IMR-90 (cell line): ENCODE data around the gene SYNGR3. TPM values are rescaled to one million over a fixed set of nuclear protein-coding genes. Genes with fewer than 3 reads are reported as not detected.

Source experiments
- ATAC-seq: fragments of 200-7000 bp; cut with Tn5 transposase; 2 replicates; pipeline ENCODE4 v1.9.1; 2020; ENCODE audit warnings: low read depth, mild to moderate bottlenecking, moderate library complexity
- BruUV-seq: library from RNA; stranded (reverse); fragments of 400-500 nt; replicated peaks from 2 replicates; lab custom pipeline; 2021; lab: Mats Ljungman, UMichigan
- CTCF ChIA-PET: fragments of 300-600 bp; formaldehyde crosslinking; extraction: SDS; loops from one replicate; lab custom pipeline; 2021; ENCODE audit warnings: antibody characterized with exemption; lab: Yijun Ruan, JAX
- POLR2A ChIA-PET: fragments of 300-600 bp; sonication (Branson Sonifier 250); formaldehyde crosslinking; loops from one replicate; lab custom pipeline; 2022; ENCODE audit warnings: antibody characterized with exemption; ENCODE audit not compliant: unreplicated experiment; lab: Charles Lee
- DNase-seq: peaks from one replicate; pipeline ENCODE4 v3.0.0; 2013
- H2AFZ ChIP-seq: replicated peaks from 2 replicates; pipeline ENCODE3; 2013; ENCODE audit warnings: low read length, mild to moderate bottlenecking; ENCODE audit not compliant: poor library complexity
- H2AK5ac ChIP-seq: 2 replicates; pipeline ENCODE4 v1.6.1; 2013; ENCODE audit warnings: low read depth, low read length, inconsistent platforms
- H2AK9ac ChIP-seq: replicated peaks from 2 replicates; pipeline ENCODE3; 2013; ENCODE audit warnings: mild to moderate bottlenecking, low read depth, low read length, moderate library complexity; ENCODE audit not compliant: poor library complexity
- H2BK120ac ChIP-seq: 2 replicates; pipeline ENCODE4 v1.6.1; 2013; ENCODE audit warnings: low read depth, low read length, inconsistent platforms
- H2BK15ac ChIP-seq: 3 replicates; pipeline ENCODE4 v1.6.1; 2013; ENCODE audit warnings: low read depth, low read length, inconsistent platforms
- H2BK20ac ChIP-seq: 2 replicates; pipeline ENCODE4 v1.6.1; 2013; ENCODE audit warnings: low read depth, mild to moderate bottlenecking, inconsistent platforms, low read length, moderate library complexity
- H2BK5ac ChIP-seq: 2 replicates; pipeline ENCODE4 v1.6.1; 2013; ENCODE audit warnings: mild to moderate bottlenecking, low read depth, low read length, inconsistent platforms; ENCODE audit not compliant: poor library complexity, severe bottlenecking
- H3K14ac ChIP-seq: replicated peaks from 2 replicates; pipeline ENCODE4 v1.6.1; 2013; ENCODE audit warnings: low read depth, low read length, inconsistent platforms
- H3K18ac ChIP-seq: 2 replicates; pipeline ENCODE4 v1.6.1; 2013; ENCODE audit warnings: low read depth, low read length, control low read depth
- H3K23ac ChIP-seq: 2 replicates; pipeline ENCODE4 v1.6.1; 2013; ENCODE audit warnings: low read depth, low read length, inconsistent platforms
- H3K27ac ChIP-seq: 2 replicates; pipeline ENCODE4 v1.5.1; 2013; ENCODE audit warnings: mild to moderate bottlenecking, control low read depth, low read length; ENCODE audit not compliant: insufficient read depth
- H3K27me3 ChIP-seq: 2 replicates; pipeline ENCODE4 v1.6.1; 2013; ENCODE audit warnings: low read length; ENCODE audit not compliant: control insufficient read depth, insufficient read depth
- H3K36me3 ChIP-seq: 2 replicates; pipeline ENCODE4 v1.6.1; 2013; ENCODE audit warnings: low read length, mixed read lengths; ENCODE audit not compliant: control insufficient read depth, insufficient read depth
- H3K4ac ChIP-seq: 2 replicates; pipeline ENCODE4 v1.6.1; 2013; ENCODE audit warnings: low read depth, low read length, inconsistent platforms
- H3K4me1 ChIP-seq: 2 replicates; pipeline ENCODE4 v1.6.1; 2013; ENCODE audit warnings: low read length, mixed read lengths; ENCODE audit not compliant: control insufficient read depth, insufficient read depth
- H3K4me2 ChIP-seq: 2 replicates; pipeline ENCODE4 v1.6.1; 2013; ENCODE audit warnings: low read depth, mild to moderate bottlenecking, control low read depth, low read length, moderate library complexity
- H3K4me3 ChIP-seq: 2 replicates; pipeline ENCODE4 v1.5.1; 2013; ENCODE audit warnings: low read depth, mild to moderate bottlenecking, control low read depth, low read length, moderate library complexity; ENCODE audit not compliant: insufficient read depth
- H3K56ac ChIP-seq: 2 replicates; pipeline ENCODE4 v1.6.1; 2013; ENCODE audit warnings: low read length, inconsistent platforms; ENCODE audit not compliant: insufficient read depth; ENCODE audit errors: extremely low read depth
- H3K79me1 ChIP-seq, 2 experiments: 2 replicates each; pipeline ENCODE4 v1.6.1; 2013; ENCODE audit warnings: low read length in 2 of 2, inconsistent platforms in 1 of 2, low read depth in 1 of 2
- H3K9ac ChIP-seq: 2 replicates; pipeline ENCODE4 v1.6.1; 2013; ENCODE audit warnings: low read depth, low read length, control low read depth
- H3K9me1 ChIP-seq: 2 replicates; pipeline ENCODE4 v1.6.1; 2013; ENCODE audit warnings: low read length, inconsistent platforms; ENCODE audit not compliant: insufficient read depth
- H3K9me3 ChIP-seq: 2 replicates; pipeline ENCODE4 v1.6.1; 2013; ENCODE audit warnings: low read length; ENCODE audit not compliant: control insufficient read depth, insufficient read depth
- H4K20me1 ChIP-seq: 2 replicates; pipeline ENCODE4 v1.6.1; 2013; ENCODE audit warnings: low read length, inconsistent platforms; ENCODE audit not compliant: insufficient read depth
- H4K5ac ChIP-seq: 2 replicates; pipeline ENCODE4 v1.6.1; 2013; ENCODE audit warnings: mild to moderate bottlenecking, low read depth, low read length, control low read depth
- H4K8ac ChIP-seq, 2 experiments: 2 replicates each; pipeline ENCODE4 v1.6.1; 2013; ENCODE audit warnings: low read depth in 2 of 2, low read length in 2 of 2, control low read depth in 1 of 2, inconsistent platforms in 1 of 2
- H4K91ac ChIP-seq: 2 replicates; pipeline ENCODE4 v1.6.1; 2013; ENCODE audit warnings: low read depth, low read length, inconsistent platforms; ENCODE audit not compliant: insufficient read depth
- BHLHE40 ChIP-seq: fragments of 150-350 bp; IDR thresholded peaks from 2 replicates; pipeline ENCODE4 v1.6.1; 2016; ENCODE audit warnings: mild to moderate bottlenecking, low read depth, low read length
- MAFK ChIP-seq: IDR thresholded peaks from 2 replicates; pipeline ENCODE4 v1.6.1; 2012; ENCODE audit warnings: low read depth, low read length, improper control_type of control experiment
- MAZ ChIP-seq: IDR thresholded peaks from 2 replicates; pipeline ENCODE4 v1.6.1; 2012; ENCODE audit warnings: low read depth, mild to moderate bottlenecking, low read length, improper control_type of control experiment, moderate library complexity, borderline replicate concordance
- NFE2L2 ChIP-seq: fragments of 150-350 bp; IDR thresholded peaks from 2 replicates; pipeline ENCODE4 v1.6.1; 2016; ENCODE audit warnings: low read depth, mild to moderate bottlenecking, low read length
- POLR2A ChIP-seq: IDR thresholded peaks from 2 replicates; pipeline ENCODE4 v1.6.1; 2012; ENCODE audit warnings: mild to moderate bottlenecking, low read depth, low read length
- RAD21 ChIP-seq: IDR thresholded peaks from 2 replicates; pipeline ENCODE4 v1.6.1; 2012; ENCODE audit warnings: low read length, improper control_type of control experiment
- RCOR1 ChIP-seq: IDR thresholded peaks from 2 replicates; pipeline ENCODE4 v1.6.1; 2012; ENCODE audit warnings: mild to moderate bottlenecking, low read length, improper control_type of control experiment; ENCODE audit not compliant: insufficient replicate concordance
- SMC3 ChIP-seq: fragments of 150-350 bp; IDR thresholded peaks from 2 replicates; pipeline ENCODE4 v1.6.1; 2016; ENCODE audit warnings: low read depth, mild to moderate bottlenecking, antibody characterized with exemption, low read length, moderate library complexity
- WGBS, 2 experiments: methylation state at CpG; one replicate each; pipeline versions ENCODE4 v1.1.5 to v1.1.7; 2013; ENCODE audit warnings: missing lambda C conversion rate in 2 of 2; ENCODE audit not compliant: insufficient read length in 1 of 2; ENCODE audit errors: extremely low coverage in 2 of 2; 5-methylcytosine and 5-hydroxymethylcytosine counted together
- dilution Hi-C: fragments of 300-500 bp; cut with HindIII; formaldehyde crosslinking; loops from one replicate; pipeline ENCODE4 v1.14.3; 2018; ENCODE audit warnings: low sequenced_read_pairs; ENCODE audit not compliant: unreplicated experiment
- in situ Hi-C: fragments of 300-500 bp; cut with MboI; formaldehyde crosslinking; loops from 3 replicates; pipeline ENCODE4 v1.14.3; 2019; ENCODE audit warnings: low sequenced_read_pairs, inconsistent platforms, mixed read lengths
- intact Hi-C: fragments of 100-400 bp; cut with micrococcal nuclease; formaldehyde crosslinking; loops from 2 replicates; pipeline ENCODE4 v1.10.0; 2022
- polyA plus RNA-seq, 3 experiments: library from polyadenylated mRNA; depleted of rRNA; stranded (reverse); fragments of >200 nt; gene quantifications; 2 replicates each; pipeline ENCODE4 v1.2.3, GENCODE V29; 2012; ENCODE audit warnings: low replicate concordance in 1 of 3
- total RNA-seq: library from RNA; depleted of rRNA; stranded (reverse); fragments of >200 nt; gene quantifications from 2 replicates; pipeline ENCODE4 v1.2.3, GENCODE V29; 2012
- TF ChIP-seq, protein P1 (sequence below): fragments of 150-350 bp; IDR thresholded peaks from 2 replicates; pipeline ENCODE4 v1.6.1; 2016; ENCODE audit warnings: low read depth, mild to moderate bottlenecking, low read length, moderate library complexity, borderline replicate concordance
- TF ChIP-seq, protein P2 (sequence below): conservative IDR thresholded peaks from 2 replicates; pipeline ENCODE4 v1.5.1; 2012; ENCODE audit warnings: mild to moderate bottlenecking, low read depth, low read length, improper control_type of control experiment

SYNGR3 gene
- total and polyA plus RNA-seq, 2 of the 4 experiments (the other 2 are of a cell fraction): 1.8 to 5.8 TPM

DNA sequence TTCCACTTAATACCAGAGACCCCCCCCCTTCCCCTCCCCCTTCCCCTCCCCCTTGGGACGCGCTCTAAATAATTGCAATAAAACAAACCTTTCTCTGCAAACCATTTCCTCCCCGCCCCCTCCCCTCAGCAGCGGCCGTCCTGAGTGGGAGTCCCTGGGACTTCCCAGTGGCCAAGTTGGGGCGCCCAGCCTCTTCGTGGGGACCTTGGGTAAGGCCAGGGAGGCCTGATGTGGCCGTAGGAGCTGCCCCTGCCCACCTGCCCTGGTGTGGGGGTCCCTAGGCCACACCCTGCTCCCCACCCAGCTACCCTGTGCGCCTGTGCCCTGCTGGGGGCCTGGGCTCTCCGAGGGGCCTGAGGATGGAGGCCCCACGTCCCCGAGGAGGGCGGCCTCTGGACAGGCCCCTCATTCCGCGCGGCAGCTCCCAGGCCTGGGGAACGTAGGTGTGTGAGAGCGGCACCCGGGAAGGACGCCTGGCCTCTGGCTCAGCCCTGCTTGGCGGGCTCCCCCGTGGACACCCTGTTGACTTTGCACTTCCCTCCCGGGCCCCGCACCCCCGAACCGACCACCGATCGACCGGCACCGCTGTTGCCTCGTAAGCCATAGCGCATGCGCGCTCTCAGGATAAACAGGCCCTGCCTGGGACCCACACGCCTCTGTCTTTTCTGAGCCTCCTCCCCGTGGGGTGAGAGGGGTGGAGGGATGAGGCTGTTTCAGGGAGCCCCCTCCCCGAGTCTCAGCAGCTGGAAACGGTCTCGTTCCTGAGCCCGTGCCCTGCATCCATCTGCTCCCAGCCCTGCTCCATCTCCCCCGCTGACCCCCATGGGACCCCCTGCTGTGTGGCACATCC, 48.8 kb downstream of the SYNGR3 start (continued):
- TF ChIP-seq RCOR1: no peak
- no peak for TF ChIP-seq NFE2L2
- no peak for TF ChIP-seq POLR2A

DNA sequence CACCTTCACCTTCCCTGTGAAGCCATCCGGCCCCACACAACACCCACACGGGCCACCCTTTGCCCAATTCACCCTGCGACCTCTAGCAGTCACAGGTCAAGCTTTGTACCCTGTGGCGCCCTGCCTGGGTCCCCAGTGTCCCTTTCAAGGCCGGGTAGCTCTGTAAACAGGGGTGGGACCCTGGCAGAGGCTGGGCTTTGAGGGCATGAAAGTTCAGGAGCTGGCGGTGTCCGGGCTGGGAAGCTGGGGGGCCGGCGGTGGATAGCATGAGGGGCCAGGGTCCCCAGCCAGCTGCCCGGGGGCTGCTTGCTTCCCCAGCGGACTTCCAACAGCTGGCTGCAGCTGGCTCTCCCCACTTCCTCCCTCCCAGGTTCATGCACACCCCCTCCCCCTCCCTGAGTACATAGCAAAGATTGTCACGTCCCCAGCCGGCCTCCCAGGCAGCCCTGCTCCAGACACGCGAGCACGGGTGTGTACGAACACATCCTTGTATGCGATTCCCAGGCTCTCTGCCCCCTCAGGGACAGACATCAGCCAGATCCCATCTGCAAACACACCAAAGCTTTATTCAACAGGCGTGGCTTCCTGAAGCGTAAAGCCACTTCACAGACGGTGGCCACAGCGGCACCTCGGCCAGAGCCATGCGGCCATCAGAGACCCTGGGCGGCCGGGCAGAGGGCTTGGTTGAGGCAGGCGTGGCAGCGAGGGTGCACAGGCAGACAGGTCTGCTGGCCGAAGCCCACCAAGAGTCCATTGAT, 49.7 kb downstream of the SYNGR3 start:
- peak; percentile 93 for DNase-seq
- peak overlapping the region; percentile 96 for H2BK5ac ChIP-seq
- H2BK120ac ChIP-seq: peak overlapping the region; percentile 98
- TF ChIP-seq RAD21 (0 out of 2 replicates have a peak, but pooled peaks have one; percentile 4), NFE2L2 (no peak), MAZ (peak; percentile 85; the same call in 1 of the 2 replicates), RCOR1 (peak; percentile 50), SMC3 (no peak), MAFK (no peak), BHLHE40 (peak; percentile 91)
- TF ChIP-seq, protein P1, sequence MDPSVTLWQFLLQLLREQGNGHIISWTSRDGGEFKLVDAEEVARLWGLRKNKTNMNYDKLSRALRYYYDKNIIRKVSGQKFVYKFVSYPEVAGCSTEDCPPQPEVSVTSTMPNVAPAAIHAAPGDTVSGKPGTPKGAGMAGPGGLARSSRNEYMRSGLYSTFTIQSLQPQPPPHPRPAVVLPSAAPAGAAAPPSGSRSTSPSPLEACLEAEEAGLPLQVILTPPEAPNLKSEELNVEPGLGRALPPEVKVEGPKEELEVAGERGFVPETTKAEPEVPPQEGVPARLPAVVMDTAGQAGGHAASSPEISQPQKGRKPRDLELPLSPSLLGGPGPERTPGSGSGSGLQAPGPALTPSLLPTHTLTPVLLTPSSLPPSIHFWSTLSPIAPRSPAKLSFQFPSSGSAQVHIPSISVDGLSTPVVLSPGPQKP: no peak
- TF ChIP-seq, protein P2, sequence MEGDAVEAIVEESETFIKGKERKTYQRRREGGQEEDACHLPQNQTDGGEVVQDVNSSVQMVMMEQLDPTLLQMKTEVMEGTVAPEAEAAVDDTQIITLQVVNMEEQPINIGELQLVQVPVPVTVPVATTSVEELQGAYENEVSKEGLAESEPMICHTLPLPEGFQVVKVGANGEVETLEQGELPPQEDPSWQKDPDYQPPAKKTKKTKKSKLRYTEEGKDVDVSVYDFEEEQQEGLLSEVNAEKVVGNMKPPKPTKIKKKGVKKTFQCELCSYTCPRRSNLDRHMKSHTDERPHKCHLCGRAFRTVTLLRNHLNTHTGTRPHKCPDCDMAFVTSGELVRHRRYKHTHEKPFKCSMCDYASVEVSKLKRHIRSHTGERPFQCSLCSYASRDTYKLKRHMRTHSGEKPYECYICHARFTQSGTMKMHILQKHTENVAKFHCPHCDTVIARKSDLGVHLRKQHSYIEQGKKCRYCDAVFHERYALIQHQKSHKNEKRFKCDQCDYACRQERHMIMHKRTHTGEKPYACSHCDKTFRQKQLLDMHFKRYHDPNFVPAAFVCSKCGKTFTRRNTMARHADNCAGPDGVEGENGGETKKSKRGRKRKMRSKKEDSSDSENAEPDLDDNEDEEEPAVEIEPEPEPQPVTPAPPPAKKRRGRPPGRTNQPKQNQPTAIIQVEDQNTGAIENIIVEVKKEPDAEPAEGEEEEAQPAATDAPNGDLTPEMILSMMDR: no peak

More for the DNA sequence above, 49.7 kb downstream of the SYNGR3 start:
- no TSS peak for BruUV-seq
- Histone ChIP-seq H4K8ac (peak overlapping the region; percentile 79 to 99), H3K9me1 (peaks cover 19% of the 10 kb centered on the region), H3K18ac (peak overlapping the region; percentile 89), H3K79me1 (peaks cover 14 to 51% of the 10 kb centered on the region in 2 experiments; a peak in 3 of 4 replicates), H3K9ac (peak overlapping the region; percentile 47), H4K20me1 (no peaks in the 10 kb centered on the region), H2AK5ac (peak overlapping the region; percentile 99), H3K4me2 (peak overlapping the region; percentile 9), H3K4me3 (no peak overlapping the region), H2AK9ac (peak overlapping the region; percentile 99), H2BK15ac (peak overlapping the region; percentile 85), H4K91ac (peak overlapping the region; percentile 100), H4K5ac (peak overlapping the region; percentile 87), H3K27me3 (no peaks in the 10 kb centered on the region), H3K4me1 (peaks cover 59% of the 10 kb centered on the region), H3K4ac (peak overlapping the region; percentile 96), H3K56ac (peak overlapping the region; percentile 54; the same call in 1 of the 2 replicates), H3K9me3 (no peaks in the 10 kb centered on the region), H2AFZ (peak overlapping the region; percentile 85), H3K27ac (peak overlapping the region; percentile 93), H2BK20ac (peak overlapping the region; percentile 82), H3K36me3 (peaks cover 33% of the 10 kb centered on the region; the same call in 1 of the 2 replicates), H3K23ac (peak overlapping the region; percentile 83), H3K14ac (peak overlapping the region; percentile 87)
- 11% methylated on average over 7 of the region's 29 CpGs; no CpG with 5 or more reads in 1 of the 2 experiments for WGBS, 2 experiments
- ChIA-PET POLR2A (interaction anchor here (0.5 to 0.6 kb wide), 2 partner anchors 17 to 44 kb away, joined by 4 to 7 read pairs; no protein-coding TSS in a partner anchor), CTCF (no interaction called here)
- dilution Hi-C loops (no loop called here), intact Hi-C loops (loop anchor here (1.0 kb wide), 1 partner anchor 16 kb away; no protein-coding TSS in a partner anchor), in situ Hi-C loops (no loop called here)
- peak; percentile 70 for ATAC-seq
